Mesangial cell (primary cell): ENCODE data around the gene ST8SIA2. TPM values are rescaled to one million over a fixed set of nuclear protein-coding genes. Genes with fewer than 3 reads are reported as not detected.

ENCODE experiments used
- total RNA-seq: library from RNA; depleted of rRNA; stranded (reverse); fragments of >200 nt; gene quantifications from 2 replicates; pipeline ENCODE4 v1.2.3, GENCODE V29; 2015

Gene ST8SIA2
- 0.13 and 0.49 TPM in 2 replicates for total RNA-seq

GRCh38 chr15:92393071-92393979, at the start of gene ST8SIA2:
TSS of gene ST8SIA2 (plus strand) at chr15:92393881. CDS start at chr15:92394065, 184 bp downstream.

